ENCODE results near the gene GCNA. TPM values are rescaled to one million over a fixed set of nuclear protein-coding genes. Genes with fewer than 3 reads are reported as not detected.
"Not testable (repeated sequence)": the region's sequence is repeated elsewhere in the genome, so short reads cannot be mapped to it uniquely, and the experiment has no call there.

The GCNA gene
- total RNA-seq, 1 experiment from 2014 or later = 0.98 TPM

DNA sequence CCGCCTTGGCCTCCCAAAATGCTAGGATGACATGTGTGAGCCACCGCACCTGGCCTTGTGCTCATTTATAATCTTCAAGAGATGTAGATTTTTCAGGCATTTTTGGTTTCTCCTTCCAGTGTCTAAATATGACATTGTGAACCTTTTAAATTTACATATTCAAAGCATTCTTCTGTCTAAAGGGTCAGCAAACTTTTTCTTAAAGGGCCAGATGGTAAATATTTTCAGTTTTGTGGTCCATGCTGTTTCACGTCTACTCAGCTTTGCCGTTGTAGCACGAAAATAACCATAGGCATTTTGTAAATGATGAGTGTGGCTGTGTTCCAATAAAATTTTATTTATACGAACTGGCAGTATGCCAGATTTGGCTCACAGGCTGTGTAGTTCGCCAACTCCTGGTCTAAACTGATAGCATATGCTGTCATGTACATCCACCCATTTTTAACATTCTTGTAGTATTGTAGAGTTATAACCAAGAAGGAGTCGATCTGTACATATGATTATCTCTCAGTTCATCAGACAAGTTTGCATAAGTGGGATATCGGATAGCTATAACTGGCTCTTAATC, 12.7 kb upstream of the GCNA start:
- H3K36me3 ChIP-seq (ENCODE audit: control insufficient read depth in 1 of 2, insufficient read depth in 2 of 2, low read length in 2 of 2) = peaks cover 54% of the 10 kb centered on the region in 2 experiments

DNA sequence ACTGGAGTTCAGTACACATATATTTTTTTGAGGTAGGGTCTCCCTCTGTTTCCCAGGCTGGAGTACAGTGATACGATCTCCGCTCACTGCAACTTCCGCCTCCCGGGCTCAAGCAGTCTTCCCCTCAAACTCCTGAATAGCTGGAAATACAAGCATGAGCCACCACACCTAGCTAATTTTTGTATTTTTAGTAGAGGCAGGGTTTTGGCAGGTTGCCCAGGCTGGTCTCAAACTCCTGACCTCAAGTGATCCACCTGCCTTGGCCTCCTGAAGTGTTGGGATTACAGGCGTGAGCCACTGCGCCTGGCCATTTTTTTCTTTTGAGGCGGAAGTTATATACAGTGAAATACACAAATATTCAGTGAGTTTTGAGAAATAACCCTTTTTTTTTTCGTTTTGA, 6.8 kb upstream of the GCNA start:
- BruUV-seq (replicated peaks); H3K4me1 ChIP-seq (ENCODE audit: control insufficient read depth in 1 of 2, insufficient read depth in 2 of 2, low read length in 2 of 2); H3K9me3 ChIP-seq (ENCODE audit: control insufficient read depth in 1 of 2, insufficient read depth in 1 of 2, low read depth in 1 of 2, low read length in 2 of 2); ATAC-seq; H3K9ac ChIP-seq (ENCODE audit: low read length); CTCF ChIA-PET; H3K4me3 ChIP-seq (replicated peaks in 1 of 2; ENCODE audit: low read depth in 1 of 2, low read length in 2 of 2); DNase-seq (ENCODE audit: low read depth, low spot score); intact Hi-C loops (cut with micrococcal nuclease); H2AFZ ChIP-seq (ENCODE audit: low read depth, low read length, poor library complexity, severe bottlenecking); H3K9me2 ChIP-seq (ENCODE audit: insufficient read depth); H4K20me1 ChIP-seq (ENCODE audit: insufficient read depth); RAD21 ChIA-PET (ENCODE audit: low non-redundant PET in 1 of 2, low total read pairs in 2 of 2, uncharacterized antibody in 2 of 2, unreplicated experiment in 2 of 2); H3K4me2 ChIP-seq (ENCODE audit: low read length); H3K27me3 ChIP-seq (ENCODE audit: insufficient read depth, low read length); H3K79me2 ChIP-seq (ENCODE audit: insufficient read depth, low read length); H3K27ac ChIP-seq (ENCODE audit: low read depth, low read length); POLR2A ChIA-PET: not testable (repeated sequence)
- H3K36me3 ChIP-seq (ENCODE audit: control insufficient read depth in 1 of 2, insufficient read depth in 2 of 2, low read length in 2 of 2) = peaks cover 19 to 28% of the 10 kb centered on the region in 2 experiments

More for the DNA sequence above, 12.7 kb upstream of the GCNA start:
- Histone ChIP-seq H3K79me2 (ENCODE audit: insufficient read depth, low read length) (peaks cover 14% of the 10 kb centered on the region; the same call in 1 of the 2 replicates), H3K9me3 (ENCODE audit: control insufficient read depth in 1 of 2, insufficient read depth in 1 of 2, low read depth in 1 of 2, low read length in 2 of 2) (no peaks in the 10 kb centered on the region), H3K27ac (ENCODE audit: low read depth, low read length) (no peak overlapping the region), H2AFZ (ENCODE audit: low read depth, low read length, poor library complexity, severe bottlenecking) (no peak overlapping the region), H3K27me3 (ENCODE audit: insufficient read depth, low read length) (no peaks in the 10 kb centered on the region), H3K4me3 (replicated peaks in 1 of 2; ENCODE audit: low read depth in 1 of 2, low read length in 2 of 2) (no peak overlapping the region), H3K9ac (ENCODE audit: low read length) (no peak overlapping the region), H4K20me1 (ENCODE audit: insufficient read depth) (no peaks in the 10 kb centered on the region), H3K9me2 (ENCODE audit: insufficient read depth) (no peaks in the 10 kb centered on the region), H3K4me2 (ENCODE audit: low read length) (no peak overlapping the region), H3K4me1 (ENCODE audit: control insufficient read depth in 1 of 2, insufficient read depth in 2 of 2, low read length in 2 of 2) (no peaks in the 10 kb centered on the region)
- ChIA-PET RAD21 (ENCODE audit: low non-redundant PET in 1 of 2, low total read pairs in 2 of 2, uncharacterized antibody in 2 of 2, unreplicated experiment in 2 of 2) (no interaction called here), POLR2A (no interaction called here), CTCF (no interaction called here)
- no peak for ATAC-seq
- no peak for DNase-seq (ENCODE audit: low read depth, low spot score)
- BruUV-seq (replicated peaks) = no TSS peak
- intact Hi-C loops (cut with micrococcal nuclease) = no loop called here
- no peak for TF ChIP-seq ZFX (IDR thresholded peaks at IDR 0.05)

DNA sequence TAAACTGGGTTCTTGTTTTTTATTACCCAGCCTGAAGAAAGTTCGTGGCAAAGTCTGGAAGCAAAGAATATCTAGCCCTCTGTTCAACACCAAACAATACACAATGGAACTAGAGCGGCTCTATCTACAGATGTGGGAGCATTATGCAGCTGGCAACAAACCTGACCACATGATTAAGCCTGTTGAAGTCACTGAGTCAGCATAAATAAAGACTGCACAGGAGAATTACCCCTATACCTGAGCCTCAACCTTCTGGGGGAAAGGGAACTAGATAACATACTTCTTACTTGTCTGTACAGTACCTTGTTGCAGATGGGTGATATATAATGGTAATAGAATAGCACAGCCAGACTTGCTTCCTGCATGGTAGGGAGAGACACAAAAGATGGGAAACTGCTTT, 4.6 kb upstream of the GCNA start:
- Histone ChIP-seq H3K36me3 (ENCODE audit: control insufficient read depth in 1 of 2, insufficient read depth in 2 of 2, low read length in 2 of 2) (peaks cover 5 to 11% of the 10 kb centered on the region in 2 experiments), H3K79me2 (ENCODE audit: insufficient read depth, low read length) (no peaks in the 10 kb centered on the region), H3K27ac (ENCODE audit: low read depth, low read length) (no peak overlapping the region), H3K4me2 (ENCODE audit: low read length) (no peak overlapping the region), H3K9me2 (ENCODE audit: insufficient read depth) (no peaks in the 10 kb centered on the region), H2AFZ (ENCODE audit: low read depth, low read length, poor library complexity, severe bottlenecking) (no peak overlapping the region), H3K27me3 (ENCODE audit: insufficient read depth, low read length) (no peaks in the 10 kb centered on the region), H3K4me1 (ENCODE audit: control insufficient read depth in 1 of 2, insufficient read depth in 2 of 2, low read length in 2 of 2) (no peaks in the 10 kb centered on the region), H3K4me3 (replicated peaks in 1 of 2; ENCODE audit: low read depth in 1 of 2, low read length in 2 of 2) (no peak overlapping the region), H4K20me1 (ENCODE audit: insufficient read depth) (no peaks in the 10 kb centered on the region), H3K9ac (ENCODE audit: low read length) (no peak overlapping the region), H3K9me3 (ENCODE audit: control insufficient read depth in 1 of 2, insufficient read depth in 1 of 2, low read depth in 1 of 2, low read length in 2 of 2) (no peaks in the 10 kb centered on the region)
- DNase-seq (ENCODE audit: low read depth, low spot score) = no peak
- ChIA-PET POLR2A (no interaction called here), CTCF (no interaction called here), RAD21 (ENCODE audit: low non-redundant PET in 1 of 2, low total read pairs in 2 of 2, uncharacterized antibody in 2 of 2, unreplicated experiment in 2 of 2) (no interaction called here)
- no peak for ATAC-seq
- intact Hi-C loops (cut with micrococcal nuclease) = no loop called here
- BruUV-seq (replicated peaks) = no TSS peak
- TF ChIP-seq EGR1 (IDR thresholded peaks at IDR 0.05; ENCODE audit: low read depth) = no peak
- TF ChIP-seq EZH2phosphoT487 (IDR thresholded peaks at IDR 0.05; ENCODE audit: borderline replicate concordance) = no peak
- TF ChIP-seq POLR2AphosphoS5 (IDR thresholded peaks at IDR 0.05; ENCODE audit: low read depth, low read length) = no peak
- no peak for TF ChIP-seq CEBPB (IDR thresholded peaks at IDR 0.05; ENCODE audit: low read depth)
- TF ChIP-seq YY1 (IDR thresholded peaks at IDR 0.05; ENCODE audit: extremely low read depth, insufficient replicate concordance, low read depth, low read length) = no peak
- TF ChIP-seq EZH2 (IDR thresholded peaks at IDR 0.05) = no peak
- no peak for TF ChIP-seq RAD21 (IDR thresholded peaks at IDR 0.05; ENCODE audit: low read depth)
- no peak for TF ChIP-seq SRF (IDR thresholded peaks at IDR 0.05; ENCODE audit: low read depth)
- no peak for TF ChIP-seq CBX3 (IDR thresholded peaks at IDR 0.05; ENCODE audit: low read depth)
- TF ChIP-seq TCF7L2 (IDR thresholded peaks at IDR 0.05; ENCODE audit: borderline replicate concordance, extremely low read depth, insufficient read depth, insufficient read length) = no peak
- TF ChIP-seq ZNF274 (IDR thresholded peaks at IDR 0.05; ENCODE audit: low read depth, low read length) = no peak
- TF ChIP-seq FOSL1 (IDR thresholded peaks at IDR 0.05; ENCODE audit: low read depth) = no peak
- TF ChIP-seq, protein P1, sequence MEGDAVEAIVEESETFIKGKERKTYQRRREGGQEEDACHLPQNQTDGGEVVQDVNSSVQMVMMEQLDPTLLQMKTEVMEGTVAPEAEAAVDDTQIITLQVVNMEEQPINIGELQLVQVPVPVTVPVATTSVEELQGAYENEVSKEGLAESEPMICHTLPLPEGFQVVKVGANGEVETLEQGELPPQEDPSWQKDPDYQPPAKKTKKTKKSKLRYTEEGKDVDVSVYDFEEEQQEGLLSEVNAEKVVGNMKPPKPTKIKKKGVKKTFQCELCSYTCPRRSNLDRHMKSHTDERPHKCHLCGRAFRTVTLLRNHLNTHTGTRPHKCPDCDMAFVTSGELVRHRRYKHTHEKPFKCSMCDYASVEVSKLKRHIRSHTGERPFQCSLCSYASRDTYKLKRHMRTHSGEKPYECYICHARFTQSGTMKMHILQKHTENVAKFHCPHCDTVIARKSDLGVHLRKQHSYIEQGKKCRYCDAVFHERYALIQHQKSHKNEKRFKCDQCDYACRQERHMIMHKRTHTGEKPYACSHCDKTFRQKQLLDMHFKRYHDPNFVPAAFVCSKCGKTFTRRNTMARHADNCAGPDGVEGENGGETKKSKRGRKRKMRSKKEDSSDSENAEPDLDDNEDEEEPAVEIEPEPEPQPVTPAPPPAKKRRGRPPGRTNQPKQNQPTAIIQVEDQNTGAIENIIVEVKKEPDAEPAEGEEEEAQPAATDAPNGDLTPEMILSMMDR (IDR thresholded peaks at IDR 0.05 in 2 of 3, conservative IDR thresholded peaks at IDR 0.05 in 1 of 3; ENCODE audit: borderline replicate concordance in 1 of 3, insufficient read depth in 1 of 3, low read depth in 2 of 3, low read length in 2 of 3) = no peak

All from HCT116 (cell line).